Measurements from ENCODE around the gene FXYD5.
A peak's percentile ranks its signal among the peaks of the same experiment; 100 is the strongest.

The FXYD5 gene

DNA sequence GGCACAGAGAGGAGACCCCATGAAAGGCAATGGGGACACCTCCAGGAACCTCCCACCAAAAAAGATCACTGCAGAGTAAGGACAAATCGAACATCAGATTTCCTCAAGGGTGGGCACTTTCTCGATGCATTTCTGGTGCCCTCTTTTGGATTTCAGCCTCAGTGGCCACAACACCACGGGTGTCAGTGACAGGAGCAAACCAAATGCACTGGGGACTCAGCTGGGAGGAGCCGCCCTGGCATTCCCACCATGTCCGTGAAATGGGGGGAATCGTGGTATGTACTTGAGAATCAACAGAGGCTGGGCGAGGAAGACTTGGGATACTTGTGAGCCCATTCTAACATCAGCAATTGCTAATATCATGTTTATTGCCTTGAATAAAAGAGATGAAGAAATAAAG, 57.7 kb downstream of the FXYD5 start:
- DNase-seq (ENCODE audit: low read depth in 2 of 2): no peak

DNA sequence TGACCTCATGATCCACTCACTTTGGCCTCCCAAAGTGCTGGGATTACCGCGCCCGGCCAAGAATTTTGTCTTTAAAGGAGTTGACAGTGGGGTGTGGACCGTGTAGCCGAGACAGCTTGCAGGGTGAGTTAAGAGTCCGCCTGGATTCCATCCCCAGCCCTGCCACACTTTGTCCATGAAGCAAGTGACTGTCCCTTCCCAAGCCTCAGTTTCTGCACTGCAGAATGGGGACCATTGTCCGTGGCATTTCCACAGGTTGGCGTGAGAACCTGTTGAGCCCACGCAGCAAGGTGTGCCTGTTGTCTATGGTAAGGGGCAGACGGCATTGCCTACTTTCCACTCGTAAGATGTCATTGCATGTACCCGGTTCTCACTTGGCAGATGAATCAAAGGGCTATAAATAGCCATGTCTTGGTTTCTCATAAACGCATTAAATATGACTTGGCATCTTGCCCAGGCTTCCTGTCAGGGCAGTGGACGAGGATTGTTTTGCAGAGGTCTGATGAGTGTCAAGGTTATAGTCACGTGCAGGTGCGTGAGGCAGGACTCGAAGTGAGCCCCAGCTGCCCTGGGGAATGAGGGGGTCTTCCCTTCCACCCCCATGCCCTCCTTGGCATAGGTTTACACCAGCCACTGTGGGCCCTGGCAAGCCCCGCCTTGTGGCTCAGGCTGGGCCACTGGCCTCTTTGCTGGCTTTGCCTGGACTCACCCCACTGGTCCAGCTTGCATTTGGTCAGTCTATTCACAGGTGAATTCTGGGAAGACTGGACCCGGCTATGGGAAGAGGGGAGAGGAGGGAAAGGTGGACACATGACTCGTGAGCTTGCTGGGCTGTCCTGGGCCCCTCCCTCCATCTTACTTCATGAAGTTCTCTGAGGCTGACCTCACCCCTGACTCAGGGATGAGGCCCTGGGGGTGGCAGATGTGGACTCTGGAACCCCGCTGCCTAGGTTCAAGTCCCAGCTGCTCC, 59.4 kb downstream of the FXYD5 start:
- DNase-seq (ENCODE audit: low read depth in 2 of 2): peak; percentile 43 to 54

DNA sequence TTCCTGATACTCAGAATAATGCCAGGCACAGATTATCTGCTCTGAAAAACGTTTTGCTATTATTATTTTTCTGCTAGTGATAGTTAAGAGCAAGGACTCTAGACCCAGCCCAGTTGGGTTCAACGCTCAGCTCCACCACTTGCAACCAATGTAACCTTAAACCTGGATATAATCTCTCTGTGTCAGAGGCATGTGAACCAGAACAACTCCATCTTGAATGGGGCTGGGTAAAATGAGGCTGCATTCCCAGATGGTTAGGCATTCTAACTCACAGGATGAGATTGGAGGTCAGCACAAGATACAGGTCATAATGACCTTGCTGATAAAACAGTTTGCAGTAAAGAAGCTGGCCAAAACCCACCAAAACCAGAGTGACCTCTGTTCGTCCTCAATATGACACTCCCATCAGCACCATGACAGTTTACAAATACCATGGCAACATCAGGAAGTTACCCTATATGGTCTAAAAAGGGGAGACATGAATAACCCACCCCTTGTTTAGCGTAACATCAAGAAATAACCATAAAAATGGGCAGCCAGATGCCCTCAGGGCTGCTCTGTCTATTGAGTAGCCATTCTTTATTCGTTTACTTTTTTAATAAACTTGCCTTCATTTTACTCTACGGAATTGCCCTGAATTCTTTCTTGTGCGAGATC, 60.4 kb downstream of the FXYD5 start:
- no peak for DNase-seq (ENCODE audit: low read depth in 2 of 2)

DNA sequence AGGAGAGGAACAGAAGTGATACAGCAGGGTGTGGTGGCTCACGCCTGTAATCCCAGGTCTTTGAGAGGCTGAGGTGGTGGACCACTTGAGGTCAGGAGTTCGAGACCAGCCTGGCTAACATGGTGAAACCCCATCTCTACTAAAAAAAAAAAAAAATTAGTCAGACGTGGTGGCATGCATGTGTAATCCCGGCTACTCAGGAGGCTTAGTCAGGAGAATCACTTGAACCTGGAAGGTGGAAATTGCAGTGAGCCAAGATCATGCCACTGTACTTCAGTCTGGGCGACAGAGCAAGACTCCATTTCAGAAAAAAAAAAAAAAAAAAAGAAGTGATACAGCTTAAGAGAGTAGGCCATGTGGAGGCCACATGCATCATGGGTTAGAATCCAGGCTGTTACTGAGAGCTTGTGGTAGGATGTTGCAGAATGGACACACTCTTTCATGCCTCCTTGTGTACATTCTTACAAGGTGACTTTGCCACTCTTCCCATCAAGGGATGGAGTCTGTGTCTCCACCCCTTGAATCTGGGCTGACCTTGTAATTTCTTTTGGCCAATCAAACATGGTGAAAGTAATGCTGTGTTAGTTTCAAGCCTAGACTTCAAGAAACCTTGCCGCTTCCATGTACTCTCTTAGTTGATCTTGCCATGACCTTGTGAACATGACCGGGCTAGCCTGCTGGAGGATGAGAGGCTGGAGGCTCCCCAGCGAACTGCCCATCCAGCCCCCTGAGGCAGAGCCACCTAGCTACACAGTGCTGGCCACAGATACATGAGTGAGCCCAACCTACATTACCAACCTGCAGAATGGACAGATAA, 61.7 kb downstream of the FXYD5 start:
- DNase-seq (ENCODE audit: low read depth in 2 of 2): no peak

DNA sequence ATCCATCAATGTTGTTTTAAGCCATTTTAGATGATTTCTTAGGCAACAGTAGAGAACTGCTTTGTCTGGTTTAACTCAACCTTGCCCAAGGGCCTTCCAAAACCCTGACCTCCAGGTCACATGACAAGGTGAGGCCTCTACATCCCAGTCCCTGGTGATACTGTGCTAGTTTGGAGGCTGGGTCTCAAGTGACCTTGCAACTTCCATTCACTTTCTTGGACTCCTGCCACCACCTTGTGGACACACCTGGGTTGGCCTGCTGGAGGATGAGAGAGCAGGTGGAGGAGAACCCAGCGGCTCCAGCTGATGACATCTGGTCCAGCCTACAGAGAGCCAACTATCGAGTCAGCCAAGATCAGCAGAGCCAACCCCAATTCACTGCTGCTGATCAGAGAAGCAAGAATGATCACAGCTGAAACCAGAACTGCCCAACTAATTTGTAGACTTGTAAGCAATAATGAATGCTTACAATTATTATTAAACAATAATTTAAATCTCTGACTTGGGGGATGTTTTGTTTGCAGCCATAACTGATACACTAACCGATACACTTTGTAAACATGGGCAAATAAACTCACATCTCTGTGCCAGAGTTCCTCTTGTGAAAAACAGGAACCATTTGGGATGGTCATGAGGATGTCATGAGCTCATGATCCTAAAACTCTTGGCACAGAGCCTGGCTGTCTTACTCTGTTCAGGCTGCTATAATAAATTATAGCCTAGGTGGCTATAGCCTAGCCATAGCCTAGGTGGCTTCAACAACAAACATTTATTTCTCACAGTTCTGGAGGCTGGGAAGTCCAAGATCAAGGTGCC, 62.5 kb downstream of the FXYD5 start:
- DNase-seq (ENCODE audit: low read depth in 2 of 2): no peak

DNA sequence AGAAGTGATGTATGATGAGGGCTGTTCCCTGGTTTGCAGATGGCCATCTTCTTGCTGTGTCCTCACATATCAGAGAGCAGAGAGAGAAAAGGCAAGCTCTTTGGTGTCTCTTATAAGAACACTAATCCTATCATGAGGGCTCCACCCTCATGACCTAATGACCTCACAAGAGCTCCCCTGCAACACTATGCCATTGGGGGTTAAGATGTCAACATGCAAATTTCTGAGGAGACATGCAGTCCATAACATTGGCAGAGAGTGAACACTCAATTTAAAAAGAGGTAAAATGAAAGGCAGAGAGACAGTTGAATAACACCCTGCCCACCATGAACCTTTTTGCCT, 63.1 kb downstream of the FXYD5 start:
- DNase-seq (ENCODE audit: low read depth in 2 of 2): no peak

DNA sequence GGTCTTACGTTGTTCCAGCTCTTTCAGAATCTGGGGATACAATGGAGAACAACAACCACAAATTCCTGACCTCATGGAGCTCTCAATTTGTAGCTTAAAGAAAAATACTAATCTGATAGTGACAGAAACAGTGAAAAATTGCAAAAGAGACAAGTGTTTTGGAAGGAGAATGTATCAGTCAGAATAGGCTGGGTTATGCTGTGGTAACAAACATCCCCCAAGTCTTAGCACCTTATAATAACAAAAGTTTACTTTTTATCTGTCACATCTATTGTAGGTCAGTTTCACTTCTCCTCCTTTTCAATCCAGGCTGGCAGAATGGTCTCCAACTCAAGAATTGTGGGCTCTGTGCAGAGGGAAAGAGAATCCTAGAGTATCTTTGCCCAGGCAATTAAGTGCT, 64.5 kb downstream of the FXYD5 start:
- no peak for DNase-seq (ENCODE audit: low read depth in 2 of 2)

All from stimulated activated CD8-positive, alpha-beta memory T cell treated with anti-CD3 and anti-CD28 coated beads, Interleukin-2, amount 100 ng/mL, for 48 hours (primary cell).